Left lung (tissue), 10 donors: Measurements from ENCODE around the gene HAGHL. TPM values are rescaled to one million over a fixed set of nuclear protein-coding genes. Genes with fewer than 3 reads are reported as not detected.
"Not testable (repeated sequence)": the region's sequence is repeated elsewhere in the genome, so short reads cannot be mapped to it uniquely, and the experiment has no call there.

ENCODE experiments used
- ATAC-seq: fragments of 200-7000 bp; cut with Tn5 transposase; one replicate; pipeline ENCODE4 v1.9.1; 2020; ENCODE audit warnings: moderate library complexity
- DNase-seq, 4 donors: peaks; one replicate each; pipeline ENCODE4 v3.0.0-alpha.2; 2013 to 2020
- H3K27ac ChIP-seq, 2 donors: fragments of 200-600 bp; sonication (generic) in 1 of 2; one replicate each; pipeline versions ENCODE4 v1.5.0 to v1.8.0; 2020 to 2021
- H3K27me3 ChIP-seq, 2 donors: fragments of 200-600 bp; sonication (generic) in 1 of 2; one replicate each; pipeline versions ENCODE4 v1.5.0 to v1.8.0; 2020 to 2021
- H3K36me3 ChIP-seq, 2 donors: fragments of 200-600 bp; sonication (generic) in 1 of 2; one replicate each; pipeline versions ENCODE4 v1.5.0 to v1.8.0; 2020 to 2021
- H3K4me1 ChIP-seq, 2 donors: fragments of 200-600 bp; one replicate each; pipeline ENCODE4 v1.8.0; 2021
- H3K4me3 ChIP-seq, 2 donors: fragments of 200-600 bp; sonication (generic) in 1 of 2; one replicate each; pipeline versions ENCODE4 v1.5.0 to v1.8.0; 2020 to 2021; ENCODE audit warnings: mild to moderate bottlenecking in 1 of 2
- H3K9me3 ChIP-seq, 2 donors: fragments of 200-600 bp; sonication (generic) in 1 of 2; one replicate each; pipeline versions ENCODE4 v1.5.0 to v1.8.0; 2020 to 2021
- intact Hi-C, 2 donors: fragments of 100-400 bp; cut with DNase I; formaldehyde crosslinking; loops; one replicate each; pipeline versions ENCODE4 v1.11.2 to v1.14.2; 2022
- polyA plus RNA-seq, 6 donors: library from polyadenylated mRNA; unstranded; fragments of 120-200 nt; gene quantifications; one replicate each; pipeline ENCODE4 v1.2.1, GENCODE V29; 2013; ENCODE audit not compliant: insufficient read length in 6 of 6
- total RNA-seq, 2 donors: library from RNA; stranded (reverse); fragmentation: NEBNext Ultra II Directional; extraction: Animal tissue kit (Norgen Biotek cat#: 25700); gene quantifications; one replicate each; pipeline ENCODE4 v1.2.1, GENCODE V29; 2021
- TF ChIP-seq, protein P1 (sequence below), 2 donors: fragments of 200-600 bp; sonication (generic) in 1 of 2; IDR thresholded peaks; one replicate each; pipeline versions ENCODE4 v1.5.0 to v1.8.0; 2021; ENCODE audit warnings: antibody characterized with exemption in 2 of 2
- donor health status: DM: no; HTN: yes; CAD: no.
- donor health status: DM: no; HTN: no; CAD: no.

The HAGHL gene
- total and polyA plus RNA-seq, 8 donors, result 2.4 to 9.9 (median 4.4) TPM

DNA sequence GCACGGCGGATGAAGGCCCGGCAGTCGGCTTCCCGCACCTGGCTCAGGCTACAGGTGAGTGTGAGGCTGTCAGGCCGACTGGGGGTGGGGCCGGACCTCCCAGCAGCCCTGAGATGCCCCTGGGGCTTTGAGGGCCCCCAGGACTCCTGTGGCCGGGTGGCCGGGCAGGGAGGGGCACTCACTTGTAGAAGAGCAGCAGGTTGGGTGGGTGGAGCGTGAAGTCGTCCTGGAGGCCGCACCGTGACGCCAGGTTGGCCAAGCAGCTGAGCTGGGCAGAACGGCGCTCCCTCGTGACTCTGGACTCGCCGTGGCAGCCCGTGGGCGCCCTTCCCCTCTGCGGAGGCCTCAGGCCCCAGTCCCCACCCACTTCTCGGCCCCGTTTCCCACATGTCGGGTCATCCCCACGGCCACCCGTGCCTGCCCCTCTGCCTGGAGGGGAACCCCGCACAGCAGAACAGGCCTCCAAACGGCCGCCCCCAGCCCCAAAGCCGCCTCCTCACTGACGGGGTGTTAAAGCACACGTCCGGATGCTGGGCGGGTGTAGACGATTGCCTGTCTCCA, 48.4 kb downstream of the HAGHL start:
- intact Hi-C loops, result no loop called here
- no peaks in the 10 kb centered on the region for H3K4me1 ChIP-seq
- H3K36me3 ChIP-seq, result no peaks in the 10 kb centered on the region
- H3K4me3 ChIP-seq, result no peak overlapping the region
- ATAC-seq, result no peak
- H3K27me3 ChIP-seq, result peaks cover 0 to 71% of the 10 kb centered on the region in 2 donors
- TF ChIP-seq, protein P1, sequence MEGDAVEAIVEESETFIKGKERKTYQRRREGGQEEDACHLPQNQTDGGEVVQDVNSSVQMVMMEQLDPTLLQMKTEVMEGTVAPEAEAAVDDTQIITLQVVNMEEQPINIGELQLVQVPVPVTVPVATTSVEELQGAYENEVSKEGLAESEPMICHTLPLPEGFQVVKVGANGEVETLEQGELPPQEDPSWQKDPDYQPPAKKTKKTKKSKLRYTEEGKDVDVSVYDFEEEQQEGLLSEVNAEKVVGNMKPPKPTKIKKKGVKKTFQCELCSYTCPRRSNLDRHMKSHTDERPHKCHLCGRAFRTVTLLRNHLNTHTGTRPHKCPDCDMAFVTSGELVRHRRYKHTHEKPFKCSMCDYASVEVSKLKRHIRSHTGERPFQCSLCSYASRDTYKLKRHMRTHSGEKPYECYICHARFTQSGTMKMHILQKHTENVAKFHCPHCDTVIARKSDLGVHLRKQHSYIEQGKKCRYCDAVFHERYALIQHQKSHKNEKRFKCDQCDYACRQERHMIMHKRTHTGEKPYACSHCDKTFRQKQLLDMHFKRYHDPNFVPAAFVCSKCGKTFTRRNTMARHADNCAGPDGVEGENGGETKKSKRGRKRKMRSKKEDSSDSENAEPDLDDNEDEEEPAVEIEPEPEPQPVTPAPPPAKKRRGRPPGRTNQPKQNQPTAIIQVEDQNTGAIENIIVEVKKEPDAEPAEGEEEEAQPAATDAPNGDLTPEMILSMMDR (IDR thresholded peaks at IDR 0.05), result no peak
- no peak for DNase-seq
- H3K27ac ChIP-seq, result no peak overlapping the region
- no peaks in the 10 kb centered on the region for H3K9me3 ChIP-seq

DNA sequence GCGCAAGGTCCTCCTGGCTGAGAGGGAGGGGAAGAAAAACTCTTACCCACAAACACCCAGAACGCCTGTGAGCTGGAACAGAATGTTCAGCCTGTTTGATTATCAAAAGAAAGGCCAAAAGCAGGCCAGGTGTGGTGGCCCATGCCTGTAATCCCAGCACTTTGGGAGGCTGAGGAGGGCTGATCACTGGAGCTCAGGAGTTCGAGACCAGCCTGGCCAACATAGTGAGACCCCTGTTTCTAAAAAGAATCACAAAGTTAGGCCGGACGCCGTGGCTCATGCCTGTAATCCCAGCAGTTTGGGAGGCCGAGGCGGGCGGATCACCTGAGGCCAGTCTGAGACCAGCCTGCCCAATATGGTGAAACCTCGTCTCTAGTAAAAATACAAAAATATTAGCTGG, 49.4 kb downstream of the HAGHL start:
- not testable (repeated sequence) for DNase-seq
- H3K27me3 ChIP-seq, result peaks cover 0 to 76% of the 10 kb centered on the region in 2 donors

DNA sequence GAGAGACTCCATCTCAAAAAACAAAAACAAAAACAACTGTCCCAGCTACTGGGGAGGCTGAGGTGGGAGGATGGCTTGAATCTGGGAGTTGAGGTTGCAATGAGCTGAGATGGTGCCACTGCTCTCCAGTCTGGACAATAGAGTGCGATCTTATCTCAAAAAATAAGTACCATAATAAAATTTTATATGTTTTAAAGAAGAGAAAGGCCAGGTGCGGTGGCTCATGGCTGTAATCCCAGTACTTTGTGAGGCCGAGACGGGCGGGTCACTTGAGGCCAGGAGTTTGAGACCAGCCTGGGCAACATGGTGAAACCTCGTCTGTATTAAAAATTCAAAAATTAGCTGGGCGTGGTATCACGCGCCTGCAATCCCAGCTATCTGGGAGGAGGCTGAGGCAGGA, 49.9 kb downstream of the HAGHL start:
- Histone ChIP-seq H3K27ac (no peak overlapping the region), H3K9me3 (no peaks in the 10 kb centered on the region), H3K4me1 (no peaks in the 10 kb centered on the region), H3K4me3 (no peak overlapping the region), H3K36me3 (no peaks in the 10 kb centered on the region), H3K27me3 (peaks cover 0 to 81% of the 10 kb centered on the region in 2 donors)
- TF ChIP-seq, protein P1 (IDR thresholded peaks at IDR 0.05), result no peak
- DNase-seq, result no peak
- no peak for ATAC-seq
- intact Hi-C loops, result no loop called here

More for the DNA sequence above, 49.4 kb downstream of the HAGHL start:
- H3K36me3 ChIP-seq, intact Hi-C loops, H3K4me3 ChIP-seq, H3K9me3 ChIP-seq, H3K4me1 ChIP-seq, H3K27ac ChIP-seq, ATAC-seq: not testable (repeated sequence)

DNA sequence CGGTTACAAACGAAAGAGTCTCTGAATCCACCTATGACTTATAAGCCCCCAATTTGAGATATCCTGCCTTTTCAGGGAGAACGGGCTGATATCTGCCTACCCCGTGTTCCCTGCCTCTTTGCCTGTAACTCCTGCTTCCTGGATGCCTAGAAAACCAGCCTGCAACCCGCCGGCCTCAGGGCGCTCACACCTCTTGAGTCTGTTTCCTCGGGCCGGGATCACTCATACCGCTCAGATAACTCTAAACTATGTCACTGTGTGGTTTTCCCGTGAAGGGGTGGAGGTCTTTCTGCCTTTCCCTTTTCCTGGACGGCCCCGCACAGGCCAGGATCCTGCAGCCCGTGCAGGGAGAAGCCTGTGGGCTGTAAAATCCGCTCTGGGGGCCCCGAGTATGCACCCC, 50.9 kb downstream of the HAGHL start:
- Histone ChIP-seq H3K27me3 (peaks cover 0 to 87% of the 10 kb centered on the region in 2 donors), H3K27ac (no peak overlapping the region), H3K36me3 (no peaks in the 10 kb centered on the region), H3K9me3 (no peaks in the 10 kb centered on the region), H3K4me1 (no peaks in the 10 kb centered on the region), H3K4me3 (no peak overlapping the region)
- DNase-seq (no peak), ATAC-seq (peak; percentile 15)
- TF ChIP-seq, protein P1 (IDR thresholded peaks at IDR 0.05), result no peak
- intact Hi-C loops, result no loop called here

DNA sequence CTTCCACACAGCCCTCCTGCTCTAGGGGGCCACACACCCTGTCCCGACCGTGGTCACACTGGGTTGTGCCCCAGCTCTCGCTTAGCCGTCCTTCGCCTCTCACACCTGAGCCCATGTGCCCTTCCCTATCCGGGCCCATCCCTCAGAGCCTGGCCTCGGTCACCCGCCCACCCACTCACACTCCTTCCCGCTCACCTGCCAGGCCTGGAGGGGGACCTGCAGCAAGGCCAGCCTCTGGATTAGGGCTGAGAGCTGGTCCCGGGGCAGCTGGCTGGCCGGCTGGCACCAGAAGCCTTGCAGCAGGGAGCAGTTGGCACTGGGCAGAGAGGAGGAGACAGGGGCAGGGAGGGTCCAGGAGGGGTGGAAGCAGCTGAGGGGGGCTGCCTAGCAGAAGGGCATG, 51.5 kb downstream of the HAGHL start:
- intact Hi-C loops, result no loop called here
- Histone ChIP-seq H3K4me3 (no peak overlapping the region), H3K9me3 (no peaks in the 10 kb centered on the region), H3K27me3 (peaks cover 0 to 91% of the 10 kb centered on the region in 2 donors), H3K36me3 (no peaks in the 10 kb centered on the region), H3K4me1 (no peaks in the 10 kb centered on the region), H3K27ac (no peak overlapping the region)
- TF ChIP-seq, protein P1 (IDR thresholded peaks at IDR 0.05), result no peak
- DNase-seq (no peak), ATAC-seq (no peak)
